A673 (cell line): Measurements from ENCODE around the gene NDST3.

Experiments
- CTCF ChIP-seq: fragments of 300-800, 200-600 bp; sonication (generic); conservative IDR thresholded peaks from 2 replicates; pipeline ENCODE4 v1.5.1; 2017; ENCODE audit warnings: low read depth, mild to moderate bottlenecking, antibody characterized with exemption, low read length, moderate library complexity, mixed read lengths
- EZH2 ChIP-seq: fragments of 200-600 bp; sonication (generic); IDR thresholded peaks from 2 replicates; pipeline ENCODE4 v1.6.1; 2017; ENCODE audit warnings: borderline replicate concordance, low read depth, mild to moderate bottlenecking, mixed read lengths, antibody characterized with exemption, low read length; ENCODE audit not compliant: poor library complexity, severe bottlenecking

DNA sequence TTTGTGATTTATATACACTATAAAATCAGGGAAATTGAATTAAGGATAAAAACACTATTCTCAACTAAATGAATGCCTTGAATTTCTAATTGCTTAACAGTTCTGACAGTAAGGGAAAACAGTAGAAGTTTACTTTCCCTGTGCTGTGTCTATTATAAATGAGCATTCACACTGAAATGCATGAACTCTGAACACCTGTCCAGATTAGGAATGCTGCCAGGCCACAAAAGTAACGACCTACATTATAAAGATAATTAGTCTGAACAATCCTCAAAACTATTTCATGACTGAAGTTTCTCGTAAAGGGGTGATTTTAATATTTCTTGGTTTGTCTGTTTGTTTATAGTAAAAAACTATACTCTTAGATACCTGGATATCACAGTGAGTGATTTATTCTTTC is 2.0 kb downstream of the NDST3 start:
- no peak for TF ChIP-seq CTCF
- TF ChIP-seq EZH2, result no peak
